ENCODE measurements around the gene ESYT2. TPM values are rescaled to one million over a fixed set of nuclear protein-coding genes. Genes with fewer than 3 reads are reported as not detected.

Gene ESYT2
- total and polyA plus RNA-seq, 4 donors: 4.9 to 31.7 (median 17.2) TPM

DNA sequence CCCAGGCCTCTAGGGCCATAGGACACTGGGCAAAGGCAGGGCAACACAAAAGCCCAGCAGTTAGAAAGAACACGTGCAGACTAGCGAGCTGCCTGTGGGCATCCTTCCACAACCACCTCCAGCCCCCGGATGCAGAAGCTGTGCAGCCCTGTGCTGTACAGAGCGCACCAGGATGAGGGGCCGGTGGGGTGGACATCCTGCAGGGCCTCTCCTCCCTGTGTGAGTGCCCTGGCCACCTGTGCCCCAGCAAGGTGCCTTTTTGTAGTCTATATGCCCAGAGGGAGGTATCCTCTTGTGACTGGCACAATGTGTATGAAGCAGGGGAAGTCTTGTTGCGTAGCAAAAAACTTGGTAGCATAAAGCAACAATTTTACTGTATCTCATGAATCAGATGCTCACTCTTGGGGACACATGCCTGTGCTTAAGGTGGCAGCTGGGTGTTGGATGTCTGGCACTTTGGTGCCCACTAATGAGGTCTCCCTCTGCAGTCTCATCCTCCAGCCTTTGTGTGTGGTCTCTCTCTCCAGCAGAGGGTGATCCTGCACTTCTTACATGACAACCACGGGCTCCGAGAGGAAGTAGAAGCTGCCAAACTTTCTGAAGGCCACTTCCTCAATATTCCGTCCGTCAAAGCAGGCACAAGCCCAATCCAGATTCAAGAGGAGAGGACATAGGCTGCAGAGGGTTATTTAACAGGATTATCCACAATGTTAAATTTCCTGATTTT is 133.4 kb downstream of the ESYT2 start:
- H3K9me3 ChIP-seq (ENCODE audit: control insufficient read depth in 4 of 4, low read length in 3 of 4): no peaks in the 10 kb centered on the region
- no peak overlapping the region for H3K9ac ChIP-seq (ENCODE audit: low read depth in 1 of 2, low read length in 2 of 2)
- H3K4me3 ChIP-seq (ENCODE audit: low read depth in 1 of 3, low read length in 3 of 3): no peak overlapping the region
- no peaks in the 10 kb centered on the region for H3K27me3 ChIP-seq (ENCODE audit: control insufficient read depth in 4 of 4, insufficient read depth in 4 of 4, low read length in 3 of 4)
- DNase-seq (ENCODE audit: low spot score): no peak
- no peak for TF ChIP-seq TAF1 (conservative IDR thresholded peaks at IDR 0.05)
- TF ChIP-seq RXRA (IDR thresholded peaks at IDR 0.05): no peak
- peak in 1 of 2 donors; percentile 36 for TF ChIP-seq GABPA (IDR thresholded peaks at IDR 0.05 in 1 of 2, conservative IDR thresholded peaks at IDR 0.05 in 1 of 2)
- TF ChIP-seq HNF4A (conservative IDR thresholded peaks at IDR 0.05): no peak
- no peak for TF ChIP-seq JUND (IDR thresholded peaks at IDR 0.05)
- TF ChIP-seq, protein P1, sequence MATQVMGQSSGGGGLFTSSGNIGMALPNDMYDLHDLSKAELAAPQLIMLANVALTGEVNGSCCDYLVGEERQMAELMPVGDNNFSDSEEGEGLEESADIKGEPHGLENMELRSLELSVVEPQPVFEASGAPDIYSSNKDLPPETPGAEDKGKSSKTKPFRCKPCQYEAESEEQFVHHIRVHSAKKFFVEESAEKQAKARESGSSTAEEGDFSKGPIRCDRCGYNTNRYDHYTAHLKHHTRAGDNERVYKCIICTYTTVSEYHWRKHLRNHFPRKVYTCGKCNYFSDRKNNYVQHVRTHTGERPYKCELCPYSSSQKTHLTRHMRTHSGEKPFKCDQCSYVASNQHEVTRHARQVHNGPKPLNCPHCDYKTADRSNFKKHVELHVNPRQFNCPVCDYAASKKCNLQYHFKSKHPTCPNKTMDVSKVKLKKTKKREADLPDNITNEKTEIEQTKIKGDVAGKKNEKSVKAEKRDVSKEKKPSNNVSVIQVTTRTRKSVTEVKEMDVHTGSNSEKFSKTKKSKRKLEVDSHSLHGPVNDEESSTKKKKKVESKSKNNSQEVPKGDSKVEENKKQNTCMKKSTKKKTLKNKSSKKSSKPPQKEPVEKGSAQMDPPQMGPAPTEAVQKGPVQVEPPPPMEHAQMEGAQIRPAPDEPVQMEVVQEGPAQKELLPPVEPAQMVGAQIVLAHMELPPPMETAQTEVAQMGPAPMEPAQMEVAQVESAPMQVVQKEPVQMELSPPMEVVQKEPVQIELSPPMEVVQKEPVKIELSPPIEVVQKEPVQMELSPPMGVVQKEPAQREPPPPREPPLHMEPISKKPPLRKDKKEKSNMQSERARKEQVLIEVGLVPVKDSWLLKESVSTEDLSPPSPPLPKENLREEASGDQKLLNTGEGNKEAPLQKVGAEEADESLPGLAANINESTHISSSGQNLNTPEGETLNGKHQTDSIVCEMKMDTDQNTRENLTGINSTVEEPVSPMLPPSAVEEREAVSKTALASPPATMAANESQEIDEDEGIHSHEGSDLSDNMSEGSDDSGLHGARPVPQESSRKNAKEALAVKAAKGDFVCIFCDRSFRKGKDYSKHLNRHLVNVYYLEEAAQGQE (IDR thresholded peaks at IDR 0.05): no peak
- TF ChIP-seq FOXA1 (IDR thresholded peaks at IDR 0.05): no peak
- peak; percentile 84 to 89 for TF ChIP-seq RAD21 (IDR thresholded peaks at IDR 0.05)
- TF ChIP-seq, protein P2, sequence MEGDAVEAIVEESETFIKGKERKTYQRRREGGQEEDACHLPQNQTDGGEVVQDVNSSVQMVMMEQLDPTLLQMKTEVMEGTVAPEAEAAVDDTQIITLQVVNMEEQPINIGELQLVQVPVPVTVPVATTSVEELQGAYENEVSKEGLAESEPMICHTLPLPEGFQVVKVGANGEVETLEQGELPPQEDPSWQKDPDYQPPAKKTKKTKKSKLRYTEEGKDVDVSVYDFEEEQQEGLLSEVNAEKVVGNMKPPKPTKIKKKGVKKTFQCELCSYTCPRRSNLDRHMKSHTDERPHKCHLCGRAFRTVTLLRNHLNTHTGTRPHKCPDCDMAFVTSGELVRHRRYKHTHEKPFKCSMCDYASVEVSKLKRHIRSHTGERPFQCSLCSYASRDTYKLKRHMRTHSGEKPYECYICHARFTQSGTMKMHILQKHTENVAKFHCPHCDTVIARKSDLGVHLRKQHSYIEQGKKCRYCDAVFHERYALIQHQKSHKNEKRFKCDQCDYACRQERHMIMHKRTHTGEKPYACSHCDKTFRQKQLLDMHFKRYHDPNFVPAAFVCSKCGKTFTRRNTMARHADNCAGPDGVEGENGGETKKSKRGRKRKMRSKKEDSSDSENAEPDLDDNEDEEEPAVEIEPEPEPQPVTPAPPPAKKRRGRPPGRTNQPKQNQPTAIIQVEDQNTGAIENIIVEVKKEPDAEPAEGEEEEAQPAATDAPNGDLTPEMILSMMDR (IDR thresholded peaks at IDR 0.05; ENCODE audit: low read depth, low read length, missing input control): peak; percentile 50
- TF ChIP-seq NR2F2 (IDR thresholded peaks at IDR 0.05): peak; percentile 19
- TF ChIP-seq, protein P3, sequence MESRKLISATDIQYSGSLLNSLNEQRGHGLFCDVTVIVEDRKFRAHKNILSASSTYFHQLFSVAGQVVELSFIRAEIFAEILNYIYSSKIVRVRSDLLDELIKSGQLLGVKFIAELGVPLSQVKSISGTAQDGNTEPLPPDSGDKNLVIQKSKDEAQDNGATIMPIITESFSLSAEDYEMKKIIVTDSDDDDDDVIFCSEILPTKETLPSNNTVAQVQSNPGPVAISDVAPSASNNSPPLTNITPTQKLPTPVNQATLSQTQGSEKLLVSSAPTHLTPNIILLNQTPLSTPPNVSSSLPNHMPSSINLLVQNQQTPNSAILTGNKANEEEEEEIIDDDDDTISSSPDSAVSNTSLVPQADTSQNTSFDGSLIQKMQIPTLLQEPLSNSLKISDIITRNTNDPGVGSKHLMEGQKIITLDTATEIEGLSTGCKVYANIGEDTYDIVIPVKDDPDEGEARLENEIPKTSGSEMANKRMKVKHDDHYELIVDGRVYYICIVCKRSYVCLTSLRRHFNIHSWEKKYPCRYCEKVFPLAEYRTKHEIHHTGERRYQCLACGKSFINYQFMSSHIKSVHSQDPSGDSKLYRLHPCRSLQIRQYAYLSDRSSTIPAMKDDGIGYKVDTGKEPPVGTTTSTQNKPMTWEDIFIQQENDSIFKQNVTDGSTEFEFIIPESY (IDR thresholded peaks at IDR 0.05): no peak
- no peak overlapping the region for H3K27ac ChIP-seq (ENCODE audit: low read depth in 1 of 2, low read length in 2 of 2)
- H3K36me3 ChIP-seq (ENCODE audit: control insufficient read depth in 4 of 4, insufficient read depth in 3 of 4, low read depth in 1 of 4, low read length in 3 of 4): no peaks in the 10 kb centered on the region
- 61% methylated on average over 10 of the region's 10 CpGs for WGBS
- H3K4me1 ChIP-seq (ENCODE audit: control insufficient read depth in 4 of 4, insufficient read depth in 4 of 4, low read length in 3 of 4): no peaks in the 10 kb centered on the region

DNA sequence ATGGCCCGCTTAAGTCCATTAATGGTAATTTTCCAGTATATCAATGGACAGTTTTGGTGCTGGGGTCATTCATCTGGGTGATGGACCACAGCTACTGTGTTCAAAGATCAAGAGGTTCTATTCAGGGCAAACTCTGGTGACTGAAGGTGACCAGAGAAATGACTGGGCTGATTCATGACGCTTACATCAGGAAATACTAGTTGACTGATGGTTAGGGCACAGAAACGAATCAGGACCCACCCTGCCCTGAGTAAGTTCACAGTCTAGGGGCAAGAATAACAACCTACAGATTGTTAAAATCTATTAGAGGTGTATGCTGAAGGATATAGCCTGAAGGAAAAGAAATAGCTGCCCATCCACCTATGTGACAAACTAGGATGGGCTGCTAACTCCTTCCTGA is 134.3 kb downstream of the ESYT2 start:
- DNase-seq (ENCODE audit: low spot score): no peak
- H3K9ac ChIP-seq (ENCODE audit: low read depth in 1 of 2, low read length in 2 of 2): no peak overlapping the region
- no peak overlapping the region for H3K4me3 ChIP-seq (ENCODE audit: low read depth in 1 of 3, low read length in 3 of 3)
- TF ChIP-seq, protein P3 (IDR thresholded peaks at IDR 0.05): no peak
- H3K27me3 ChIP-seq (ENCODE audit: control insufficient read depth in 4 of 4, insufficient read depth in 4 of 4, low read length in 3 of 4): no peaks in the 10 kb centered on the region
- H3K4me1 ChIP-seq (ENCODE audit: control insufficient read depth in 4 of 4, insufficient read depth in 4 of 4, low read length in 3 of 4): no peaks in the 10 kb centered on the region
- H3K27ac ChIP-seq (ENCODE audit: low read depth in 1 of 2, low read length in 2 of 2): no peak overlapping the region
- 65% methylated on average over 3 of the region's 3 CpGs for WGBS
- peaks cover 0 to 1% (median 0%) of the 10 kb centered on the region in 4 donors for H3K36me3 ChIP-seq (ENCODE audit: control insufficient read depth in 4 of 4, insufficient read depth in 3 of 4, low read depth in 1 of 4, low read length in 3 of 4)
- H3K9me3 ChIP-seq (ENCODE audit: control insufficient read depth in 4 of 4, low read length in 3 of 4): no peaks in the 10 kb centered on the region
